ENCODE data around the gene EPX. TPM values are rescaled to one million over a fixed set of nuclear protein-coding genes. Genes with fewer than 3 reads are reported as not detected.

EPX gene
- total and polyA plus RNA-seq, 2 experiments from 2014 or later, result not detected

DNA sequence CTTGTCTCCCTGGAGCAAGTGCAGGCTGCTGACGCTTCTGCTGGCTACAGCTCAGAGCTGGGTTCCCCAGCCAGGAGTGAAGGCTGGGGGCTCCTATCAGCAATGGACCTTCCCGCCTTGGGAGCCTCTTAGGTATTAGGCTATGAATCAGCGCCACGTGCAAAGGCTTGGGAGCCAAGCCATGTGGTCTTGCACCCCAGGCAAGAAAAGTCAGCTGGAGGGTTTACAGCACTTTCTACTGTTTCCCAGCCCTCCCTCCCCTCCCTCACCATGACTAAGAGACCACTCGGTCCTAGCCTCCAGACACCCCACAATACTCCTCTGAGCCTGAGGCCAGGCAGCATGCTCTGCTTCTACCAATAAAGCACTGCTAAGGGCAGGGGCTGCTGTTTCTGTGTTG is 12.3 kb downstream of the EPX start:
- H3K79me2 ChIP-seq, result no peaks in the 10 kb centered on the region
- no peak overlapping the region for H3K4me2 ChIP-seq
- TF ChIP-seq, protein P1, sequence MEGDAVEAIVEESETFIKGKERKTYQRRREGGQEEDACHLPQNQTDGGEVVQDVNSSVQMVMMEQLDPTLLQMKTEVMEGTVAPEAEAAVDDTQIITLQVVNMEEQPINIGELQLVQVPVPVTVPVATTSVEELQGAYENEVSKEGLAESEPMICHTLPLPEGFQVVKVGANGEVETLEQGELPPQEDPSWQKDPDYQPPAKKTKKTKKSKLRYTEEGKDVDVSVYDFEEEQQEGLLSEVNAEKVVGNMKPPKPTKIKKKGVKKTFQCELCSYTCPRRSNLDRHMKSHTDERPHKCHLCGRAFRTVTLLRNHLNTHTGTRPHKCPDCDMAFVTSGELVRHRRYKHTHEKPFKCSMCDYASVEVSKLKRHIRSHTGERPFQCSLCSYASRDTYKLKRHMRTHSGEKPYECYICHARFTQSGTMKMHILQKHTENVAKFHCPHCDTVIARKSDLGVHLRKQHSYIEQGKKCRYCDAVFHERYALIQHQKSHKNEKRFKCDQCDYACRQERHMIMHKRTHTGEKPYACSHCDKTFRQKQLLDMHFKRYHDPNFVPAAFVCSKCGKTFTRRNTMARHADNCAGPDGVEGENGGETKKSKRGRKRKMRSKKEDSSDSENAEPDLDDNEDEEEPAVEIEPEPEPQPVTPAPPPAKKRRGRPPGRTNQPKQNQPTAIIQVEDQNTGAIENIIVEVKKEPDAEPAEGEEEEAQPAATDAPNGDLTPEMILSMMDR (IDR thresholded peaks at IDR 0.05; ENCODE audit: poor library complexity), result no peak
- no peak for TF ChIP-seq EZH2phosphoT487 (IDR thresholded peaks at IDR 0.05; ENCODE audit: low read depth, severe bottlenecking, unreplicated experiment)
- TF ChIP-seq EZH2 (IDR thresholded peaks at IDR 0.05; ENCODE audit: borderline replicate concordance), result no peak
- H2AFZ ChIP-seq, result no peak overlapping the region
- 81% methylated on average over 5 of the region's 5 CpGs for WGBS (ENCODE audit: low lambda C conversion rate, missing lambda C conversion rate)
- H3K9me3 ChIP-seq (ENCODE audit: low read depth), result no peaks in the 10 kb centered on the region
- no peak overlapping the region for H3K4me3 ChIP-seq
- H3K9me2 ChIP-seq (replicated peaks; ENCODE audit: insufficient read depth), result no peaks in the 10 kb centered on the region
- DNase-seq (ENCODE audit: low spot score), result no peak
- H3K36me3 ChIP-seq (replicated peaks; ENCODE audit: insufficient read depth, low read depth), result no peaks in the 10 kb centered on the region
- no peaks in the 10 kb centered on the region for H3K4me1 ChIP-seq (ENCODE audit: insufficient read depth)
- no peak overlapping the region for H3K27ac ChIP-seq
- H4K20me1 ChIP-seq (ENCODE audit: insufficient read depth, poor library complexity, severe bottlenecking), result no peaks in the 10 kb centered on the region
- H3K27me3 ChIP-seq, result no peaks in the 10 kb centered on the region

DNA sequence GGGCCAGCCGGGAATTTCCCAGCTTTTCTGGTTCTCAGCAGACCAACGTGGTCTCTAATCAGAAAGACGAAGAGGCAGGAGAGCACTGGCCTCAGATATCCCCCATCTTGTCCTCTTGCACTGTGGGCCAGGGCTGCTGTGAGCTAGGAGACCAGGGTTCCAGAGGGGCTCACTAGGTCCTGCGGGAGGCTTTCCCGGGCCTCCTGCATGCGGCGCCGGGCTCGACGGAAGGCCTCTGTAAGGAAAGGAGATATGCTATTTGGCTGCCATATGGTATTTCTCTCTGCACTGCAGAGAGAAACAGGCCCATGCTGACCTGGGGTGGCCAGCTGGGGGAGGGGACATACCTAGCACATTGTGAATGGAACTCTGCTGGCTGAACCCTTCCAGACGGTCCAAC is 13.4 kb downstream of the EPX start:
- Histone ChIP-seq H3K36me3 (replicated peaks; ENCODE audit: insufficient read depth, low read depth) (no peaks in the 10 kb centered on the region), H3K79me2 (no peaks in the 10 kb centered on the region), H3K9me2 (replicated peaks; ENCODE audit: insufficient read depth) (no peaks in the 10 kb centered on the region), H3K27me3 (no peaks in the 10 kb centered on the region), H4K20me1 (ENCODE audit: insufficient read depth, poor library complexity, severe bottlenecking) (no peaks in the 10 kb centered on the region), H2AFZ (no peak overlapping the region), H3K4me3 (no peak overlapping the region), H3K4me1 (ENCODE audit: insufficient read depth) (no peaks in the 10 kb centered on the region), H3K4me2 (no peak overlapping the region), H3K9me3 (ENCODE audit: low read depth) (no peaks in the 10 kb centered on the region), H3K27ac (no peak overlapping the region)
- no peak for DNase-seq (ENCODE audit: low spot score)
- WGBS (ENCODE audit: low lambda C conversion rate, missing lambda C conversion rate), result 94% methylated on average over 11 of the region's 11 CpGs
- TF ChIP-seq, protein P1 (IDR thresholded peaks at IDR 0.05; ENCODE audit: poor library complexity), result no peak
- TF ChIP-seq EZH2 (IDR thresholded peaks at IDR 0.05; ENCODE audit: borderline replicate concordance) (no peak), EZH2phosphoT487 (IDR thresholded peaks at IDR 0.05; ENCODE audit: low read depth, severe bottlenecking, unreplicated experiment) (no peak)

DNA sequence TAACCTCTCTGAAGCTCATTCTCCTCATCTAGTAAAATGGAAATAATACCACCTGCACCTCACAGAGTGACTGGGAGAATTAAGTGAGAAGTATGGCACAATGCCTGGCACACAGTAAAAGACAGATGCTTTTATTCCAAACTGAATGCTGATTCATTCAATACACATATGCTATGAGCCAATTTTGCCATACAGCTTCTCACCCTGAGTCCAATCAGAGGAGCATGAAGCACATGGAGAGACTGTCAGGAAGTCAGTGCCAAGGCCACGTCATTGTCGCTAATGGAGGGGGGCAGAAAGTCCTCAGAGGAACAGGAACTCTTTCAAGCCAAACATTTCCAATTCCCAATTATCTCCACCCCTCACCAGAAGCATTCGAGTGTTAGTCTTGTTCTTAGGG is 14.9 kb downstream of the EPX start:
- WGBS (ENCODE audit: low lambda C conversion rate, missing lambda C conversion rate), result 100% methylated on average over 3 of the region's 3 CpGs

More for the DNA sequence above, 14.9 kb downstream of the EPX start:
- Histone ChIP-seq H4K20me1 (ENCODE audit: insufficient read depth, poor library complexity, severe bottlenecking) (no peaks in the 10 kb centered on the region), H3K4me2 (no peak overlapping the region), H3K9me3 (ENCODE audit: low read depth) (no peaks in the 10 kb centered on the region), H3K4me3 (no peak overlapping the region), H3K4me1 (ENCODE audit: insufficient read depth) (no peaks in the 10 kb centered on the region), H3K27ac (peak overlapping the region; percentile 91), H3K79me2 (no peaks in the 10 kb centered on the region), H2AFZ (no peak overlapping the region), H3K36me3 (replicated peaks; ENCODE audit: insufficient read depth, low read depth) (no peaks in the 10 kb centered on the region), H3K9me2 (replicated peaks; ENCODE audit: insufficient read depth) (no peaks in the 10 kb centered on the region), H3K27me3 (no peaks in the 10 kb centered on the region)
- TF ChIP-seq EZH2 (IDR thresholded peaks at IDR 0.05; ENCODE audit: borderline replicate concordance), result no peak
- TF ChIP-seq, protein P1 (IDR thresholded peaks at IDR 0.05; ENCODE audit: poor library complexity), result no peak
- DNase-seq (ENCODE audit: low spot score), result no peak

All from hepatocyte (in vitro differentiated cells).